Ishikawa (cell line): ENCODE results near the gene JOSD2.

ENCODE experiments used
- CREB1 ChIP-seq: IDR thresholded peaks from 2 replicates; pipeline ENCODE4 v1.6.1; 2012; ENCODE audit warnings: low read depth
- EP300 ChIP-seq: IDR thresholded peaks from 2 replicates; pipeline ENCODE4 v1.6.1; 2012; ENCODE audit warnings: borderline replicate concordance
- NFIC ChIP-seq: IDR thresholded peaks from 2 replicates; pipeline ENCODE4 v1.6.1; 2012
- TF ChIP-seq, protein P1 (sequence below): IDR thresholded peaks from 2 replicates; pipeline ENCODE4 v1.6.1; 2012
- TF ChIP-seq, protein P2 (sequence below): IDR thresholded peaks from 2 replicates; pipeline ENCODE4 v1.6.1; 2012; ENCODE audit warnings: low read depth, mild to moderate bottlenecking

DNA sequence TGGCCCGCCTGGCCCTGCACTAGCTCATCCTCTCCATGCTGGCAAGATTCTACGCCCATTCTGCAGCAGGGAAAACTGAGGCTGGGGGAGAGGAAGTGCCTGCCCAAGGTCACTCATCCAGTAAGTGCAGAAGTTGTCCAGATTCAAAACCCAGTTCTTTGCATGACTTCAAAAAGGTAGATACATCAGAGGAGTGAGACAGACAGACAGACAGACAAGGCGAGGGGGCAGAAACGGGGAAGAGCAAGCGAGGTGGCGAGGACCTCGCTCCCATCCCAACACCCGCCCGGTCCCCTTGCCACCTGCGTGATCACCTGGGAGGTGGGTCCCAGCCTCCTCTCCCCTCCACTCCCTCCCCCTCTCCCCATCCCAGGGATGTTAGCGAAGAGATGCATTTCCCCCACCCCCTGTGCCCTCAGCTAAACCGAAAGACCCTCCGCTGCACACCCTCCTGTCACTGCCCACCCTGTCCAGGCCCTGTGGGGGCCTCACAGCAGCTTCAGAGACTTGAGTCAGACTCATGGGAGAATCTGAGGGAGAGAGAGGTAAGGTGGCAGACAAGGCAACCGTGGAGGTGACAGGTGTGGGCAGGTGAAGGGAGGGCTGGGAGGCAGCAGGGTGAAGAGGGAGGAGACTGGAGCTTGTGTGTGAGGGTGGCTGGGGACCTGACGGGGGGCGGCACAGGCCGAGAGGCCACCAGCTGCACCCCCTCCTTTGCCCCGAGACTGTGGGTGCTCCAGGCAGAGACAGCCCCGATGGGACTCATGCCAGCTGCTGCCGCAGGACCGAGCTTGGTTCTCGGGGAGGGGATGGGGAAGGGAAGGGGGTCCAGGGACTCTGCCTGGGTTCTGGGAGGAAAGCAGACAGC is 38.3 kb upstream of the JOSD2 start:
- TF ChIP-seq, protein P1, sequence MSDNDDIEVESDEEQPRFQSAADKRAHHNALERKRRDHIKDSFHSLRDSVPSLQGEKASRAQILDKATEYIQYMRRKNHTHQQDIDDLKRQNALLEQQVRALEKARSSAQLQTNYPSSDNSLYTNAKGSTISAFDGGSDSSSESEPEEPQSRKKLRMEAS: no peak
- TF ChIP-seq, protein P2, sequence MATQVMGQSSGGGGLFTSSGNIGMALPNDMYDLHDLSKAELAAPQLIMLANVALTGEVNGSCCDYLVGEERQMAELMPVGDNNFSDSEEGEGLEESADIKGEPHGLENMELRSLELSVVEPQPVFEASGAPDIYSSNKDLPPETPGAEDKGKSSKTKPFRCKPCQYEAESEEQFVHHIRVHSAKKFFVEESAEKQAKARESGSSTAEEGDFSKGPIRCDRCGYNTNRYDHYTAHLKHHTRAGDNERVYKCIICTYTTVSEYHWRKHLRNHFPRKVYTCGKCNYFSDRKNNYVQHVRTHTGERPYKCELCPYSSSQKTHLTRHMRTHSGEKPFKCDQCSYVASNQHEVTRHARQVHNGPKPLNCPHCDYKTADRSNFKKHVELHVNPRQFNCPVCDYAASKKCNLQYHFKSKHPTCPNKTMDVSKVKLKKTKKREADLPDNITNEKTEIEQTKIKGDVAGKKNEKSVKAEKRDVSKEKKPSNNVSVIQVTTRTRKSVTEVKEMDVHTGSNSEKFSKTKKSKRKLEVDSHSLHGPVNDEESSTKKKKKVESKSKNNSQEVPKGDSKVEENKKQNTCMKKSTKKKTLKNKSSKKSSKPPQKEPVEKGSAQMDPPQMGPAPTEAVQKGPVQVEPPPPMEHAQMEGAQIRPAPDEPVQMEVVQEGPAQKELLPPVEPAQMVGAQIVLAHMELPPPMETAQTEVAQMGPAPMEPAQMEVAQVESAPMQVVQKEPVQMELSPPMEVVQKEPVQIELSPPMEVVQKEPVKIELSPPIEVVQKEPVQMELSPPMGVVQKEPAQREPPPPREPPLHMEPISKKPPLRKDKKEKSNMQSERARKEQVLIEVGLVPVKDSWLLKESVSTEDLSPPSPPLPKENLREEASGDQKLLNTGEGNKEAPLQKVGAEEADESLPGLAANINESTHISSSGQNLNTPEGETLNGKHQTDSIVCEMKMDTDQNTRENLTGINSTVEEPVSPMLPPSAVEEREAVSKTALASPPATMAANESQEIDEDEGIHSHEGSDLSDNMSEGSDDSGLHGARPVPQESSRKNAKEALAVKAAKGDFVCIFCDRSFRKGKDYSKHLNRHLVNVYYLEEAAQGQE: no peak
- TF ChIP-seq NFIC (no peak), CREB1 (no peak), EP300 (no peak)
